ENCODE measurements around the gene FOXP1. TPM values are rescaled to one million over a fixed set of nuclear protein-coding genes. Genes with fewer than 3 reads are reported as not detected.

The FOXP1 gene
- polyA plus RNA-seq, 4 donors, result 16.0 to 45.3 (median 39.0) TPM

GRCh38 chr3:71566776-71567175, 16.8 kb downstream of the FOXP1 start:
- no peak for DNase-seq (ENCODE audit: low read depth in 4 of 4, low spot score in 3 of 4)

- DNase-seq (ENCODE audit: low read depth in 4 of 4, low spot score in 3 of 4), result no peak
Measured at GRCh38 chr3:71565976-71566375, 17.6 kb downstream of the FOXP1 start.

GRCh38 chr3:71565316-71565715, 18.2 kb downstream of the FOXP1 start:
- DNase-seq (ENCODE audit: low read depth in 4 of 4, low spot score in 3 of 4), result no peak

- no peak for DNase-seq (ENCODE audit: low read depth in 4 of 4, low spot score in 3 of 4)
Measured at GRCh38 chr3:71564361-71564760, 19.2 kb downstream of the FOXP1 start.

GRCh38 chr3:71563827-71564226, 19.7 kb downstream of the FOXP1 start:
- no peak for DNase-seq (ENCODE audit: low read depth in 4 of 4, low spot score in 3 of 4)

GRCh38 chr3:71562938-71563337, 20.6 kb downstream of the FOXP1 start:
- DNase-seq (ENCODE audit: low read depth in 4 of 4, low spot score in 3 of 4), result no peak

- no peak for DNase-seq (ENCODE audit: low read depth in 4 of 4, low spot score in 3 of 4)
Measured at GRCh38 chr3:71560665-71561064, 22.9 kb downstream of the FOXP1 start.

GRCh38 chr3:71559578-71560162, 23.9 kb downstream of the FOXP1 start:
- DNase-seq (ENCODE audit: low read depth in 4 of 4, low spot score in 3 of 4), result no peak

- DNase-seq (ENCODE audit: low read depth in 4 of 4, low spot score in 3 of 4), result no peak
Measured at GRCh38 chr3:71559021-71559420, 24.5 kb downstream of the FOXP1 start.

- DNase-seq (ENCODE audit: low read depth in 4 of 4, low spot score in 3 of 4), result no peak
Measured at GRCh38 chr3:71554649-71555048, 28.9 kb downstream of the FOXP1 start.

- no peak for DNase-seq (ENCODE audit: low read depth in 4 of 4, low spot score in 3 of 4)
Measured at GRCh38 chr3:71551311-71551919, 32.1 kb downstream of the FOXP1 start.

- DNase-seq (ENCODE audit: low read depth in 4 of 4, low spot score in 3 of 4), result no peak
Measured at GRCh38 chr3:71549951-71550350, 33.6 kb downstream of the FOXP1 start.

GRCh38 chr3:71548705-71549384, 34.7 kb downstream of the FOXP1 start:
- DNase-seq (ENCODE audit: low read depth in 4 of 4, low spot score in 3 of 4), result no peak

- no peak for DNase-seq (ENCODE audit: low read depth in 4 of 4, low spot score in 3 of 4)
Measured at GRCh38 chr3:71547249-71548198, 36.0 kb downstream of the FOXP1 start.

- no peak for DNase-seq (ENCODE audit: low read depth in 4 of 4, low spot score in 3 of 4)
Measured at GRCh38 chr3:71546821-71547220, 36.7 kb downstream of the FOXP1 start.

GRCh38 chr3:71545330-71545729, 38.2 kb downstream of the FOXP1 start:
- no peak for DNase-seq (ENCODE audit: low read depth in 4 of 4, low spot score in 3 of 4)

GRCh38 chr3:71543371-71544016, 40.0 kb downstream of the FOXP1 start:
- DNase-seq (ENCODE audit: low read depth in 4 of 4, low spot score in 3 of 4), result no peak

- peak; percentile 57 to 66 (median 59) for DNase-seq (ENCODE audit: low read depth in 4 of 4, low spot score in 3 of 4)
Measured at GRCh38 chr3:71542521-71543370, 40.8 kb downstream of the FOXP1 start.

GRCh38 chr3:71541313-71541712, 42.2 kb downstream of the FOXP1 start:
- DNase-seq (ENCODE audit: low read depth in 4 of 4, low spot score in 3 of 4), result no peak

- DNase-seq (ENCODE audit: low read depth in 4 of 4, low spot score in 3 of 4), result no peak
Measured at GRCh38 chr3:71537211-71537611, 46.3 kb downstream of the FOXP1 start.

Data from left renal pelvis (tissue), 4 donors.